ELF-1 (cell line): ENCODE results near the gene TSNAXIP1.
"Not testable (repeated sequence)": the region's sequence is repeated elsewhere in the genome, so short reads cannot be mapped to it uniquely, and the experiment has no call there.

ENCODE experiments used
- DNase-seq: peaks from one replicate; pipeline ENCODE4 v3.0.0-alpha.2; 2016; ENCODE audit warnings: low read depth, low spot score

TSNAXIP1 gene

GRCh38 chr16:67833415-67834241 is 26.9 kb downstream of the TSNAXIP1 start:
- DNase-seq = peak; percentile 94

GRCh38 chr16:67834242-67834614 is 27.5 kb downstream of the TSNAXIP1 start:
- no peak for DNase-seq

DNA sequence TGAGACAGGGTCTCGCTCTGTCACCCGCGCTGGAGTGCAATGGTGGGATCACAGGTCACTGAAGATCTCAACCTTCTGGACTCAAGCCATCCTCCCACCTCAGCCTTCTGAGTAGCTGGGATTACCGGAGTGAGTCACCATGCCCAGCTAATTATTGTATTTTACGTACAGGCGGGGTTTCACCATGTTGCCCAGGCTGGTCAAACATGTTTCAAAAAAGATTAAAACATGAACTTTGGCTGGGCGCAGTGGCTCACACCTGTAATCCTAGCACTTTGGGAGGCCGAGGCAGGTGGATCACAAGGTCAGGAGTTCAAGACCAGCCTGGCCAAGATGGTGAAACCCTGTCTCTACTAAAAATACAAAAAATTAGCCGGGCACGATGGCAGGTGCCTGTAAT is 30.5 kb downstream of the TSNAXIP1 start:
- not testable (repeated sequence) for DNase-seq

- no peak for DNase-seq
Measured at GRCh38 chr16:67837811-67838210, 31.1 kb downstream of the TSNAXIP1 start.

GRCh38 chr16:67841198-67841815 is 34.6 kb downstream of the TSNAXIP1 start:
- no peak for DNase-seq

GRCh38 chr16:67841816-67842508 is 35.3 kb downstream of the TSNAXIP1 start, which contains the start of gene THAP11:
THAP11 (plus strand) TSS chr16:67842320; CDS start chr16:67842555, 235 bp downstream.
- peak; percentile 99 for DNase-seq

GRCh38 chr16:67842509-67843342 is 36.0 kb downstream of the TSNAXIP1 start:
- DNase-seq = peak; percentile 79

DNA sequence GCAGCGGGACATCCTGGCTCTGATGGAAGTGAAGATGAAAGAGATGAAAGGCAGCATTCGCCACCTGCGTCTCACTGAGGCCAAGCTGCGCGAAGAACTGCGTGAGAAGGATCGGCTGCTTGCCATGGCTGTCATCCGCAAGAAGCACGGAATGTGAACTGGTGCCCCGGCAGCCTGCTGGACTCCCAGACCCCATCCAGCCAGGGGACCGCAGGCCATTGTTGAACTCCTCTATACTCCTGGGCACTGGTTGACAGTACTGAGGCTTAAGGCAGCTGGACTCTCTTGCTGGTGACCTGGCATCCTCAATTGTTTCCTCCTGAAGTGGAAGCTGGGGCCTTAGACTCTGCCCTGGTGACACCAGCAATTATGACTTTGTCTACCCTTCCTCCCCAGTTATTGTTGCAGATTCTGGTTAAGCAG is 36.7 kb downstream of the TSNAXIP1 start:
- DNase-seq = no peak

- peak; percentile 54 for DNase-seq
Measured at GRCh38 chr16:67844497-67844896, 37.8 kb downstream of the TSNAXIP1 start.

- DNase-seq = no peak
Measured at GRCh38 chr16:67845291-67846062, 38.8 kb downstream of the TSNAXIP1 start.

DNA sequence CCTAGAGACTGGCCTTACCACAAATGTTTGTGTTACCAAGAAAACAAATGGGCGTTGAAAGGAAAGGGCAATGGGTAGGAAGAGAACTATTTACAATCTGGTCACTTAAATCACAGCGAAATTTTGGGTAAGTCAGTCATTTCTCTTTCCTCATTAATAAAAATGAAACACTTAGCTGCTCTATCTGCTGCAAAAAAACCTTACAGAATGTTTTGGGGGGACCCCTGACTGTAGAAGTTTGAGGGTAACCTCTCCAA is 39.3 kb downstream of the TSNAXIP1 start:
- no peak for DNase-seq

DNA sequence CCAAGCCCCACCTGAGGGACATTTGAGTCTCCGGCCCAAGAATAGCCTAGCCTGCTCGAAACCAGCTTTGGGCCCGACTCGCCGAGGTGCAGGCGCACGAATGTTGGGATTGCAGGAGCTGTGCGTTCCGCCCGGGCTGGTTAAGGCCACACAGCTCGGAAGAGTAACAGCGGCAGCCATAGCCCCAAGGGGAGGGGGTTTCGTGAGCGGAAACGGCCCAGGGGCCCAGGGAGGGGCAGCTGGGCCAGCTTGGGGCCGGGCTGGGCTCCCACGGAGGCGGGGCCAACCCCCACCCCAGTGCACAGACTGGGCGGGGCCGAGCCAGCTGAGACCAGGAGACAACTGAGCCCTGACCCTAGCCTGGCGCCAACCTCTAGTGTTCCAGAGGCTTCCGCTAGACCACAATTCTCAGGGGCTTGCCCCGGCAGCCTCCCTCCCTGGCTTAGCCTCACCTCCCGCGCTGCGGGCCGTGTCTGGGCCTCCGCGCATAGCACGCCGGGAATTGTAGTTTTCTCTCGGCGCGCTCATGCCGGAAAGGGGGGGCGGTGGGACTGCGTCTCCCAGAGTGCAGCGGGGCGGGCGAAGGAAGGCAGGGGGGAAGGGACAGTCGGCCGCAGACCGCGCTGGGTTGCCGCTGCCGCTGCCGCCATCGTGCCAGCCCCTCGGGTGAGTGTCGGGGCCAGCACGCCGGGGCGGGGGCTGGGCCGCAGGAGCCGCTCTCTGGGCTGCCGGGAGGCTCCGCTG is 39.8 kb downstream of the TSNAXIP1 start, which contains the start of gene NUTF2:
TSS of gene NUTF2 (plus strand) at position 614 of the 744 bp plus-strand sequence. CDS start 18,198 bp downstream, outside the sequence.
- peak; percentile 99 for DNase-seq

GRCh38 chr16:67847064-67847861 is 40.6 kb downstream of the TSNAXIP1 start, which contains the start of gene CENPT:
CENPT (minus strand) TSS chr16:67847693; CDS start chr16:67833859, 13,834 bp downstream.
- DNase-seq = peak; percentile 89

GRCh38 chr16:67848118-67848517 is 41.4 kb downstream of the TSNAXIP1 start:
- DNase-seq = no peak

DNA sequence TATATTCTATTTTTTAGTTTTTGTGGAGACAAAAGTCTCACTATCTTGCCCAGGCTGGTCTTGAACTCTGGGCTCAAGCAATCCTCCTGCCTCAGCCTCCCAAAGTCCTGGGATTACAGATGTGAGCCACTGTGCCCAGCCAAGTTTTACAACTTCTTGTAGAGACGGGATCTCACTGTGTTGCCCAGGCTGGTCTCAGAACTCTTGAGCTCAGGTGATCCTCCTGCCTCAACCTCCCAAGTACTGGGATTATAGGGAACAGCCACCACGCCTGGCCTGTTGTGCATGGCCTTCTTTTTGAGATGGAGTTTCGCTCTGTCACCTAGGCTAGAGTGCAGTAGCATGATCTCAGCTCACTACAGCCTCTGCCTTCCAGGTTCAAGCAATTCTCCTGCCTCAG is 47.0 kb downstream of the TSNAXIP1 start:
- no peak for DNase-seq

DNA sequence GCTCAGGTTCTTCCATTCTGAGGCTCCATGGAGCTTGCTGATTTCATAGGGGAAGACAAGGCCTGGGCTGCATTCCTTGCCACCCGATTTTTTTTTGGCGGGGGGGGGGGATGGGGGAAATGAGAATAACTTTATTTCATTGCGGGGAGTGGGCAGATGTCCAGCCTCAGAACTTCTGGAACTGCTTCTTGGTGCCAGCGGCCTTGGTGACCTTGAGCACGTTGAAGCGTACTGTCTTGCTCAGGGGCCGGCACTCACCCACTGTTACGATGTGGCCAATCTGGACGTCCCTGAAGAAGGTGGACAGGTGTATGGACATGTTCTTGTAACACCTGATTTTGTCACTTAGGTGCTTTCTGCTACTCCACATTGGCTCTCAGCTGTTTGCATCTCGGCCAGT is 49.1 kb downstream of the TSNAXIP1 start:
- DNase-seq = no peak

DNA sequence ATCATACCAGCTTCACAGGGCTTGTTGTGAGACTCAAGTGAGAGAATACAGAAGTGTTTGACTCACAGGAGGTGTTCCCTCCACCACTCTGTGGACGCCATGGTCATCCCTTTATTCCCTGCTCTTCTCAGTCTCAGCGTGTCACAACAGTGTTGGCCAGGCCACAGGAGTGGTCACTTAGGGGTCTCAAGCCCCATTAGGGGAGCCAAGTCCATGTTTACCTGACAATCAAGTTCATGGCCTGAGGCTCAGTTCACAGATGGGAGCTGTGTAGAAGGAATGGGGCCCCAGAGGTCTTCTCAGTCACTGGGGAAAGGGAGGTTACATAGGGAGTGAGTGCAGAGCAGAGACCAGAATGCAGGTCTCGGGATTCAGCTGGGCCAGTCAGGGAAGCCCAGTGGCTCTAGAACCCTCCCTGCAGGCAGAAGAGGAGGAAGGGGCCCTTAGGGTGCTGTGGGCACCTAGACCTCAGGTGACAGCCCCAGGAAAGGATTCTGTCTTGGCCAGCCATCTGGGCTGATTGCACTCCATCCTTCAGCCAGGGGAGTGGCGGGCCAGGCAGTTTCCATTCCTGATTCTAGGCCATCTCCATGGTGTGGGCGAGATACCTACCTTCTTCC is 50.3 kb downstream of the TSNAXIP1 start:
- DNase-seq = no peak

DNA sequence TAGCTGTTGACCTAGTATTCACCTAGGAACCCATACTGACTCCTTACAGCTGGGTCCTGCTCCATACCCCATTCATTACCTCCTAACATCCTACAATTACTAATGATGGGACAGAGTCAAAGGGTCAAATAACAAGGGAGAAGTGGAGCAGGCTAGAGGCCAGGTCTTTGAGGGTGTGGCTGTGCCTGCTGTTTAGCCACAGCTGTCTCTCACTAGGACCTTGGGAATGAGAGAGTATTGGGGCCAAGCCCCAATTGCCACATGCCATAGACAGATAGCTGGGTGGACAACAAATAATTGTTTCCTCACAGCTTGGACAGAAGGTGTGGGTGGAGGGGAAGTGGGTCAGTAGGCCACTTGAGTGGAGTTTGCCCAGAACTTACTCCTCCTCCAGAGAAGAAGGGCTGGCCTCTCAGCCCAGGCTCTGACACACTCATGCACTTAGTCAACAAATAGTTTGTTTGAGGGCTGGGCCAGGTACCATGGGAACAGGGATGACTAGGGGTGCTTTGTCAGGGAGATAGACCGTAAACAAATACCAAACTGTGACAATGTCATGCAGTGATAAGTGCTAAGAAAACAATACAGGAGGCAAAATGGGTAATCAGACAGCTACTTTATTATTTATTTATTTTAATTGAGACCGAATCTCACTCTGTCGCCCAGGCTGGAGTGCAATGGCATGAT is 51.0 kb downstream of the TSNAXIP1 start:
- peak; percentile 71 for DNase-seq
